Colonic mucosa (tissue), 4 donors: ENCODE results near the gene RBP5. TPM values are rescaled to one million over a fixed set of nuclear protein-coding genes. Genes with fewer than 3 reads are reported as not detected.

ENCODE experiments used
- DNase-seq: peaks from one replicate; pipeline ENCODE4 v3.0.0-alpha.2; 2020
- H3K27ac ChIP-seq: fragments of 200-600 bp; one replicate; pipeline ENCODE4 v1.8.0; 2021
- H3K27me3 ChIP-seq: fragments of 200-600 bp; one replicate; pipeline ENCODE4 v1.8.0; 2021
- H3K36me3 ChIP-seq: fragments of 200-600 bp; one replicate; pipeline ENCODE4 v1.8.0; 2021
- H3K4me1 ChIP-seq: fragments of 200-600 bp; one replicate; pipeline ENCODE4 v1.8.0; 2021; ENCODE audit warnings: mild to moderate bottlenecking
- H3K4me3 ChIP-seq: fragments of 200-600 bp; one replicate; pipeline ENCODE4 v1.8.0; 2021
- H3K9ac ChIP-seq, 2 donors: one replicate each; pipeline ENCODE4 v1.7.0; 2013; ENCODE audit warnings: control low read depth in 2 of 2, low read depth in 2 of 2, low read length in 2 of 2
- H3K9me3 ChIP-seq: fragments of 200-600 bp; one replicate; pipeline ENCODE4 v1.8.0; 2021
- intact Hi-C: fragments of 100-400 bp; cut with DNase I; formaldehyde crosslinking; loops from one replicate; pipeline ENCODE4 v1.14.1; 2022
- total RNA-seq, 2 donors: library from RNA; stranded (reverse); fragmentation: NEBNext Ultra II Directional in 1 of 2; extraction: Animal tissue kit (Norgen Biotek cat#: 25700) in 1 of 2; gene quantifications; one replicate each; pipeline ENCODE4 v1.2.1, GENCODE V29; 2021
- TF ChIP-seq, protein P1 (sequence below): fragments of 200-600 bp; IDR thresholded peaks from one replicate; pipeline ENCODE4 v1.8.0; 2022; ENCODE audit warnings: antibody characterized with exemption, mild to moderate bottlenecking
- donor health status: healthy.
- donor health status: DM: no; HTN: no; CAD: no.
- donor health status: DM: no; HTN: no; CAD: no.

The RBP5 gene
- total RNA-seq, 2 donors from 2014 or later: 2.4 to 3.7 TPM

DNA sequence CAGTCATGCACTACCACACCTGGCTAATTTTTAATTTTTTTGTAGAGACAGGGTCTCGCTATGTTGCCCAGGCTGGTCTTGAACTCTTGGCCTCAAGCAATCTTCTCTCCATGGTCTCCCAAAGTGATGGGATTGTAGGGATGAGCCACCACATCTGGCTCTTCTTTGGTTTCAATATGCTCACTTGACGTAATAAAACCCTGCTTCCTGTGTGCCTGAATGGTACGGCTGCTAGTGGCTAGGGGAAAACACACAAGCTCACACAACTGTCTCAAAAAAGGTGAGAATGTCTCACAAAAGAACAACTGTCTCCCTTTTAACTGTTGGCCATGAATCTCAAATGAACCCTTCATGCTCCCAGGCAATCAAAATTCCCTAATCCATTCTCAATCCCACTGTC is 53.2 kb downstream of the RBP5 start:
- H3K27ac ChIP-seq: no peak overlapping the region
- intact Hi-C loops: no loop called here
- H3K36me3 ChIP-seq: no peaks in the 10 kb centered on the region
- H3K4me1 ChIP-seq: no peaks in the 10 kb centered on the region
- TF ChIP-seq, protein P1, sequence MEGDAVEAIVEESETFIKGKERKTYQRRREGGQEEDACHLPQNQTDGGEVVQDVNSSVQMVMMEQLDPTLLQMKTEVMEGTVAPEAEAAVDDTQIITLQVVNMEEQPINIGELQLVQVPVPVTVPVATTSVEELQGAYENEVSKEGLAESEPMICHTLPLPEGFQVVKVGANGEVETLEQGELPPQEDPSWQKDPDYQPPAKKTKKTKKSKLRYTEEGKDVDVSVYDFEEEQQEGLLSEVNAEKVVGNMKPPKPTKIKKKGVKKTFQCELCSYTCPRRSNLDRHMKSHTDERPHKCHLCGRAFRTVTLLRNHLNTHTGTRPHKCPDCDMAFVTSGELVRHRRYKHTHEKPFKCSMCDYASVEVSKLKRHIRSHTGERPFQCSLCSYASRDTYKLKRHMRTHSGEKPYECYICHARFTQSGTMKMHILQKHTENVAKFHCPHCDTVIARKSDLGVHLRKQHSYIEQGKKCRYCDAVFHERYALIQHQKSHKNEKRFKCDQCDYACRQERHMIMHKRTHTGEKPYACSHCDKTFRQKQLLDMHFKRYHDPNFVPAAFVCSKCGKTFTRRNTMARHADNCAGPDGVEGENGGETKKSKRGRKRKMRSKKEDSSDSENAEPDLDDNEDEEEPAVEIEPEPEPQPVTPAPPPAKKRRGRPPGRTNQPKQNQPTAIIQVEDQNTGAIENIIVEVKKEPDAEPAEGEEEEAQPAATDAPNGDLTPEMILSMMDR: no peak
- H3K9me3 ChIP-seq: no peaks in the 10 kb centered on the region
- H3K27me3 ChIP-seq: no peaks in the 10 kb centered on the region
- no peak for DNase-seq
- H3K9ac ChIP-seq: no peak overlapping the region
- H3K4me3 ChIP-seq: no peak overlapping the region

DNA sequence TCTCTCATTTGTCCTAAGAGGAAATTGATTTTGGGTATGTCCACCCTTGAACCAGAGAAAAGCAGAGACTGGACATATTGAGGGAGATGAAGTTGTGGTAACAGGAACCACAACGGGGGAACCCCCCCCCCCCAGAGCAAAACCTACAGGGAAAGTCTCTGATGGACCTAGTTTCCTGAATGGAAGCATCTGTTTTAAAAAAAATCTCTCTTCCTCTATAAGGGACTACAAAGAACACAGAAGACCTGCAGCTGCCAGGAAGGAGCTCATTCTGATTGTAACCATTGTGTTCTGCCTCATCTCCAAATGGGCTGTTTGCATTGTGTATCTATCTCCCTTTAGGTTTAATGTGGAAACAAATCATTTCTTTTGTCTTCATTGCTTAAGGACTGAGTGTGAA is 54.7 kb downstream of the RBP5 start:
- Histone ChIP-seq H3K36me3 (no peaks in the 10 kb centered on the region), H3K27me3 (no peaks in the 10 kb centered on the region)
- intact Hi-C loops: no loop called here

More for the DNA sequence above, 54.7 kb downstream of the RBP5 start:
- Histone ChIP-seq H3K4me3 (no peak overlapping the region), H3K4me1 (no peaks in the 10 kb centered on the region), H3K9me3 (no peaks in the 10 kb centered on the region), H3K9ac (no peak overlapping the region), H3K27ac (no peak overlapping the region)
- no peak for DNase-seq
- TF ChIP-seq, protein P1: no peak

Other genes starting within 250 kb of the RBP5 start
- 1 to 10 TPM; 7.3 to 8.0 TPM for gene LRRC23, start 224.1 kb downstream of the RBP5 start, total RNA-seq
- 10 to 100 TPM in 1 of 2 donors, 1 to 10 TPM in 1; 7.6 to 15.7 TPM for gene ENO2, start 214.3 kb downstream of the RBP5 start, total RNA-seq
- gene ATN1, start 200.9 kb downstream of the RBP5 start, total RNA-seq: 100 to 1,000 TPM in 1 of 2 donors, 10 to 100 TPM in 1; 67.5 to 103 TPM
- not detected for gene RNU7-1, start 185.1 kb downstream of the RBP5 start, total RNA-seq
- 100 to 1,000 TPM; 114 to 206 TPM for gene C12orf57, start 184.9 kb downstream of the RBP5 start, total RNA-seq
- gene PTPN6, start 177.5 kb downstream of the RBP5 start, total RNA-seq: 10 to 100 TPM; 44.8 to 48.1 TPM
- gene PHB2, start 158.2 kb downstream of the RBP5 start, total RNA-seq: 100 to 1,000 TPM; 233 to 323 TPM
- 10 to 100 TPM; 27.2 to 62.3 TPM for gene EMG1, start 158.0 kb downstream of the RBP5 start, total RNA-seq
- 10 to 100 TPM; 71.8 to 77.9 TPM for gene LPCAT3, start 110.4 kb downstream of the RBP5 start, total RNA-seq
- gene C1S, start 68.2 kb downstream of the RBP5 start, total RNA-seq: 10 to 100 TPM; 35.8 to 97.2 TPM
- 100 to 1,000 TPM in 1 of 2 donors, 10 to 100 TPM in 1; 40.1 to 104 TPM for gene C1R, start 36.4 kb downstream of the RBP5 start, total RNA-seq
- 10 to 100 TPM; 39.5 to 39.7 TPM for gene C1RL, start 19.7 kb downstream of the RBP5 start, total RNA-seq
- 10 to 100 TPM; 13.6 to 17.0 TPM for gene CLSTN3, start 1.5 kb upstream of the RBP5 start, total RNA-seq
- 10 to 100 TPM; 31.4 to 35.4 TPM for gene PEX5, start 60.8 kb upstream of the RBP5 start, total RNA-seq
- not detected for gene ACSM4, start 175.2 kb upstream of the RBP5 start, total RNA-seq